Measurements from ENCODE around the gene DNAJC17.
A peak's percentile ranks its signal among the peaks of the same experiment; 100 is the strongest.

DNAJC17 gene

DNA sequence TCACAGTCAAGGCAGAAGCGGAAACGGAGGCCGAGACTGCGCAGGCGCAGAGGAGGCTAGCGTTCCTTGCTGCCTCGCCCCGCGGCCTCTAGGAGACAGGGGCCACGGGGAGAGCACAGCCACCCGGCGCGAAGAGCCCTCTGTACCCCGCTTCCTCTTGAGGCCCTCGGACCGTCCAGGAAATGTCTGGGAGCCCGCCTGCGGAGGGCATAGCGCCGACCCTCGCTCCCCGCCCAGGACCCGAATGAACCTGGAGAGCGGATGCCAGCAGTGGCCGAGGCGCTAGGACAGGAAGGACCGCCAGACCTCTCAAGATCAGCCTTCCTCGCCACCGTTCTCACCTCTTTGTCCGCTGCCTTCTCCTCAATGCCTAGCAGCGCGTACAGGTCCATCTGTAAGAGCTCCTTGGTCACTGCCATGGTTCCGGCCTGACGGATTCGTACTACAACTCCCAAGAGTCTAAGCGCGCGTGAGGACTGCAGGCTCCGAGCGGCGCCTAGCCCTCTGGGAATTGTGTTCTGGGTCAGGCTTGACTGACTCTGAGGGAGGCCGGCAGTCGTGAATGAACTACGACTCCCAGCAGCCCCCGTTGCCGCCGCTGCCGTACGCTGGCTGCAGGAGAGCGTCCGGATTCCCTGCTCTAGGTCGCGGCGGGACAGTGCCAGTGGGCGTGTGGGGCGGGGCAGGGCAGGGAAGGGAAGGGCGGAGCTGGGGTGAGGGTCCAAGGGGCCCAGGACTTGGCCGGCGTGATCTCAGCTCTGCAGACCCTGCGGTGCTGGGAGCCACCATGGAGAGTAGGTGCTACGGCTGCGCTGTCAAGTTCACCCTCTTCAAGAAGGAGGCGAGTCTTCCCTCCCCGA lies at the start of gene DNAJC17, which contains the start of gene ZFYVE19:
Gene DNAJC17 (minus strand): TSS at position 446 of the 860 bp plus-strand sequence. CDS start 27 bp downstream, at position 419.
Gene ZFYVE19 (plus strand): TSS at position 62 of the 860 bp plus-strand sequence. CDS start 501 bp downstream, at position 563.
- DNase-seq (ENCODE audit: low read depth), result peak; percentile 92

GRCh38 chr15:40856746-40857145 lies 49.5 kb upstream of the DNAJC17 start:
- DNase-seq (ENCODE audit: low read depth), result no peak

GRCh38 chr15:40855706-40856234 lies 48.5 kb upstream of the DNAJC17 start:
- DNase-seq (ENCODE audit: low read depth), result no peak

DNA sequence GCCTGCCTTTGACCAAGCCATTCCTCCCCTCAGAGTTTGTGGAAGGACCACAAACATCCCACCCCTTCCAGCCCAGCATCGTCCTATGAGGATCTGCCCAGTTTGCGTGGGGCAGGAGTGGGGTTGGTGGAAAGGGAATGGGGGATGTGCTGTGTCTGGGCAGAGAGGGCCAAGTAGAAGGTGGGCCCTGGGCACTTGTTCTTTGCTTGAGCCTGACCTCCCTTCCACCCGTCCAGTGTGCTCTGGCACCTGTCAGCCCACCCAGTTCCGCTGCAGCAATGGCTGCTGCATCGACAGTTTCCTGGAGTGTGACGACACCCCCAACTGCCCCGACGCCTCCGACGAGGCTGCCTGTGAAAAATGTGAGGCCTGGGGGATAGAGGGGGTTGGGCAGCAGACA lies 46.9 kb upstream of the DNAJC17 start:
- no peak for DNase-seq (ENCODE audit: low read depth)

- DNase-seq (ENCODE audit: low read depth), result no peak
Observed at GRCh38 chr15:40853241-40853890, 46.1 kb upstream of the DNAJC17 start.

- no peak for DNase-seq (ENCODE audit: low read depth)
Observed at GRCh38 chr15:40852529-40852928, 45.3 kb upstream of the DNAJC17 start.

GRCh38 chr15:40850576-40851112 lies 43.4 kb upstream of the DNAJC17 start:
- no peak for DNase-seq (ENCODE audit: low read depth)

DNA sequence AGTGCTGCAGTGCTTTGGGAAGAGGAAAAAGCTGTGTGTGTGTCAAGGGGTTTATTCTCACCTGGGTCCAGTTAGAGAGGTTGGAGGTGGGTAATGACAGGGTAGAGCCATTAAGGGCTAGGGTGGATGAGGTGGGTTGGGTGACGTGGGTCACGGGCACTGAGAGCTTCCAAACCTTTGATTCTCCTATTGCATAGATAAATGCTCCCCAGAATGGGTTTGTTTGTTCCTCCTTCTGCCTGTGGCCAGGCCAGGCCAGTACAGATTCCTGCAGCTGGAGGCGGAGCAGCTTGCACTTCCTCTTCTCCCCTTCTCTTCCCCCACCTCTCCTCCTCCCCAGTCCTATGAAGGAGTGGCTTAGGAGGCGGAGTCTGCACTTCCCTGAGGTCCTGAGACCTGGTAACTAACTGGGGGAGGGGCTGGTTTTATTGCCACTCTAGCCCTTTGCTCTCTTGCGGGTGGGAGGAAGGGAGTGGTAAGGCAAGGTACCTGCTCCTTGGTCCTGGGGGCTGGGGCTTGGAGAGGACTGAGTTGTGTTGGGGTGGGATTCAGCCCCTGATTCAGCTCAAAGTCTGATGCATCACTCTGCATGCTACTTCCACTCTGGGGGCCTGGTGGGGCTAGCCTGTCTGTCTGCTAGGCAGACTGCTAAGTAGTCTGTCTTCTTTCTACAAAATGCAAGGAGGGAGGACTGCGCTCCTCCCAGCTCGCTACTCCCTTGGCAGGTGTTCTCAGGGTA lies 40.1 kb upstream of the DNAJC17 start:
- no peak for DNase-seq (ENCODE audit: low read depth)

DNA sequence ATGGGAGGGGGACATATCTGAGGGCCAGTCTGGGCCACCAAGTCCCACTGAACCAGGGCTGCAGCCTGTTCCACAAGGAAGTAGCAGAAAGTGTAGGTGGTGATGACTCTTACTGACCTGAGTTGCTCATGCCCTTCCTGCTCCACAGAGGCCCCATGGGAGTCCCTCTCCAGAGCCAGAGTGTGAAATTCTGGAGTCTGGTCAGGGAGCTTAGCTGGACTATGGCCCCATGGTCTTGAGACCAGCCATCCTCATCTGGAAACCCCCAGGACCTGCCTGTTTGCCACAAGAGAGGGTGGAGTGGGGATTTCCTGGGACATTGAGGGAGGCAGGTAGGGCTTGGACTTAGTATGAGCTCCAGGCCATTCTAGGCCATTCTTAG lies 39.6 kb upstream of the DNAJC17 start:
- no peak for DNase-seq (ENCODE audit: low read depth)

- no peak for DNase-seq (ENCODE audit: low read depth)
Observed at GRCh38 chr15:40845511-40846284, 38.4 kb upstream of the DNAJC17 start.

DNA sequence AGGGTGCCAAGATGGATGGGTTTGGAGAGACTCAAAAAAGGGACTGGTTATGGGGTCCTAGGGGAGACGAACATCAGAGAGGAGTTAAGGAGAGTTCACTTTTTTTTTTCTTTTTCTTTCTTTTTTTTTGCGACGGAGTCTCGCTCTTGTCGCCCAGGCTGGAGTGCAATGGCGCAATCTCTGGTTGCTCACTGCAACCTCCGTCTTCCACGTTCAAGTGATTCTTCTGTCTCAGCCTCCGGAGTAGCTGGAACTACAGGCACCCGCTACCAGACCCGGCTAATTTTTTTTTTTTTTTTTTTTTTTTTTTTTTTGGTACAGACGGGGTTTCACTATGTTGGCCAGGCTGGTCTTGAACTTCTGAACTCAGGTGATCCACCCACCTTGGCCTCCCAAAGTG lies 37.8 kb upstream of the DNAJC17 start:
- DNase-seq (ENCODE audit: low read depth), result no peak

GRCh38 chr15:40844696-40845030 lies 37.4 kb upstream of the DNAJC17 start:
- DNase-seq (ENCODE audit: low read depth), result peak; percentile 10

- peak; percentile 46 for DNase-seq (ENCODE audit: low read depth)
Observed at GRCh38 chr15:40843885-40844695, 36.8 kb upstream of the DNAJC17 start, which contains the start of gene SPINT1. Gene SPINT1, plus strand, starts transcription at chr15:40844048. Its CDS starts 507 bp downstream, at chr15:40844555.

DNA sequence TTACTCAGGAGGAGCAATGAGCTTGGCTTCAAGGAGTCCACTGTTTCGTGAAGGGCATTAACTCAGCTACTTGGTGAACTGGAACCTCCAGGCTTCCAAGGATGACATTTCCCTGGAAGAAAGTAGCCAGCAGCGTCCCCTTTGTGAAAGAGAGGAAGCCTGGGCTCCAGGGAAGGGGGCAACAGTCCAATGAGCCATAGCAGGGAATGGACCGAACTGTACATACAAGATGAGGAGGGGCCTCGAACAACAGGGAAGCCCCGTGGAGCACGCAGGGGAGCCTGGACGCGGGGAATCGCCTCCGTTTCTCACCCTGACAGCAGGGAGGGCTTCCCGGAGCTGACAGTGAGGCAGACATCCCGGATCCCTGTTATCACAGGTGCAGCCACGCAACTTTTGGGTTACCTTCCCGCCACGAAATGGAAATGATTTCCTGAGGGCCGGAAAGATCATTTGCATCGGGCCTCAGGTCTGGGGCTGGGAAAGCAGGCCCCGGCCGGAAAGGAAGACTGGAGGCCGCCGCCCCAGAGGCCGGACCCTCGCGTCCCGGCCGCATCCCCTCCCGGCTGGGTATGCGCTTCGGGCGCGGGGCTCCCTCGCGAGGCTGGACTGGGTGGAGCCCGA lies 36.1 kb upstream of the DNAJC17 start:
- DNase-seq (ENCODE audit: low read depth), result no peak

GRCh38 chr15:40841741-40842140 lies 34.5 kb upstream of the DNAJC17 start:
- no peak for DNase-seq (ENCODE audit: low read depth)

DNA sequence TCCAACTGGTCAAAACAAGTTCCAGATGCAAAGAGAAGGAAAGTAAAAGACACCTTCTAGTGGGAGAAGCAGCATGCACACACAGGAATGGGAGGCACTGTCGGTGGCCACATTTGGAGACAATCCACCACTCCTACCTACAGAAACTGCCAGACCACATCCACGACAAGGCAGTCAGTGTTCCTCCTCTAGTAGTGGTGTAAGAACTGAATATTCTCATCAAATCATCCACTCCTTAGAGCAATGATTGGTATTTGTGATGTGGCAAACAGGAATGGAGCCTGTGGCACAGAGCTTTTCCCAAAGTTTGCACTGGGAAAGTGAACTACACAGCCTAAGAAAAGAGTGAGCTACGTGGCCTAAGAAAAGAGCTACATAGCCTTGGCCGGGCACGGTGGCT lies 31.5 kb upstream of the DNAJC17 start:
- no peak for DNase-seq (ENCODE audit: low read depth)

GRCh38 chr15:40836020-40836419 lies 28.7 kb upstream of the DNAJC17 start:
- no peak for DNase-seq (ENCODE audit: low read depth)

- DNase-seq (ENCODE audit: low read depth), result no peak
Observed at GRCh38 chr15:40832903-40833302, 25.6 kb upstream of the DNAJC17 start.

- no peak for DNase-seq (ENCODE audit: low read depth)
Observed at GRCh38 chr15:40831861-40832260, 24.6 kb upstream of the DNAJC17 start.

GRCh38 chr15:40830884-40831283 lies 23.6 kb upstream of the DNAJC17 start:
- no peak for DNase-seq (ENCODE audit: low read depth)

Data from stimulated activated CD8-positive, alpha-beta memory T cell treated with anti-CD3 and anti-CD28 coated beads, Interleukin-7, amount 100 ng/mL, for 24 hours (primary cell).